ENCODE data around the gene THADA.

- TF ChIP-seq, protein P1, sequence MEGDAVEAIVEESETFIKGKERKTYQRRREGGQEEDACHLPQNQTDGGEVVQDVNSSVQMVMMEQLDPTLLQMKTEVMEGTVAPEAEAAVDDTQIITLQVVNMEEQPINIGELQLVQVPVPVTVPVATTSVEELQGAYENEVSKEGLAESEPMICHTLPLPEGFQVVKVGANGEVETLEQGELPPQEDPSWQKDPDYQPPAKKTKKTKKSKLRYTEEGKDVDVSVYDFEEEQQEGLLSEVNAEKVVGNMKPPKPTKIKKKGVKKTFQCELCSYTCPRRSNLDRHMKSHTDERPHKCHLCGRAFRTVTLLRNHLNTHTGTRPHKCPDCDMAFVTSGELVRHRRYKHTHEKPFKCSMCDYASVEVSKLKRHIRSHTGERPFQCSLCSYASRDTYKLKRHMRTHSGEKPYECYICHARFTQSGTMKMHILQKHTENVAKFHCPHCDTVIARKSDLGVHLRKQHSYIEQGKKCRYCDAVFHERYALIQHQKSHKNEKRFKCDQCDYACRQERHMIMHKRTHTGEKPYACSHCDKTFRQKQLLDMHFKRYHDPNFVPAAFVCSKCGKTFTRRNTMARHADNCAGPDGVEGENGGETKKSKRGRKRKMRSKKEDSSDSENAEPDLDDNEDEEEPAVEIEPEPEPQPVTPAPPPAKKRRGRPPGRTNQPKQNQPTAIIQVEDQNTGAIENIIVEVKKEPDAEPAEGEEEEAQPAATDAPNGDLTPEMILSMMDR (IDR thresholded peaks at IDR 0.05), result no peak
- no peak for TF ChIP-seq POLR2A (IDR thresholded peaks at IDR 0.05)
- no peak for TF ChIP-seq EP300 (IDR thresholded peaks at IDR 0.05)
- no peak for TF ChIP-seq POLR2AphosphoS5 (IDR thresholded peaks at IDR 0.05)
Observed at GRCh38 chr2:43361286-43361685, 234.6 kb downstream of the THADA start.

Measured in suprapubic skin (tissue), 4 donors.